Nephron (organoid): Measurements from ENCODE around the gene GADL1.

ENCODE experiments used
- H3K27ac Mint-ChIP-seq, 3 experiments: 2 replicates each; pipeline ENCODE4 v1.8.0; 2020; ENCODE audit warnings: mixed read lengths in 3 of 3, mild to moderate bottlenecking in 2 of 3, moderate library complexity in 1 of 3
- H3K27me3 Mint-ChIP-seq: 2 replicates; pipeline ENCODE4 v1.8.0; 2021; ENCODE audit warnings: low read depth, mild to moderate bottlenecking, moderate library complexity, mixed read lengths
- H3K36me3 Mint-ChIP-seq: 2 replicates; pipeline ENCODE4 v1.8.0; 2020; ENCODE audit warnings: low read depth, mixed read lengths
- H3K4me1 Mint-ChIP-seq: 2 replicates; pipeline ENCODE4 v1.8.0; 2020; ENCODE audit warnings: mixed read lengths
- H3K4me3 Mint-ChIP-seq, 3 experiments: 2 replicates each; pipeline ENCODE4 v1.8.0; 2020; ENCODE audit warnings: mild to moderate bottlenecking in 3 of 3, mixed read lengths in 3 of 3, moderate library complexity in 2 of 3
- H3K9me3 Mint-ChIP-seq: 2 replicates; pipeline ENCODE4 v1.8.0; 2020; ENCODE audit warnings: mixed read lengths
- TF ChIP-seq, protein P1 (sequence below), 3 experiments: fragments of 200-600 bp; sonication (generic); IDR thresholded peaks; one replicate each; pipeline ENCODE4 v1.5.0; 2021; ENCODE audit warnings: antibody characterized with exemption in 3 of 3; ENCODE audit not compliant: unreplicated experiment in 3 of 3

Gene GADL1

GRCh38 chr3:30698549-30698948, 195.9 kb downstream of the GADL1 start:
- Mint-ChIP-seq H3K36me3 (peaks cover 4% of the 10 kb centered on the region), H3K9me3 (peaks cover 11% of the 10 kb centered on the region), H3K4me1 (peaks cover 32% of the 10 kb centered on the region), H3K27me3 (peaks cover 11% of the 10 kb centered on the region), H3K4me3 (no peak overlapping the region), H3K27ac (no peak overlapping the region)
- TF ChIP-seq, protein P1, sequence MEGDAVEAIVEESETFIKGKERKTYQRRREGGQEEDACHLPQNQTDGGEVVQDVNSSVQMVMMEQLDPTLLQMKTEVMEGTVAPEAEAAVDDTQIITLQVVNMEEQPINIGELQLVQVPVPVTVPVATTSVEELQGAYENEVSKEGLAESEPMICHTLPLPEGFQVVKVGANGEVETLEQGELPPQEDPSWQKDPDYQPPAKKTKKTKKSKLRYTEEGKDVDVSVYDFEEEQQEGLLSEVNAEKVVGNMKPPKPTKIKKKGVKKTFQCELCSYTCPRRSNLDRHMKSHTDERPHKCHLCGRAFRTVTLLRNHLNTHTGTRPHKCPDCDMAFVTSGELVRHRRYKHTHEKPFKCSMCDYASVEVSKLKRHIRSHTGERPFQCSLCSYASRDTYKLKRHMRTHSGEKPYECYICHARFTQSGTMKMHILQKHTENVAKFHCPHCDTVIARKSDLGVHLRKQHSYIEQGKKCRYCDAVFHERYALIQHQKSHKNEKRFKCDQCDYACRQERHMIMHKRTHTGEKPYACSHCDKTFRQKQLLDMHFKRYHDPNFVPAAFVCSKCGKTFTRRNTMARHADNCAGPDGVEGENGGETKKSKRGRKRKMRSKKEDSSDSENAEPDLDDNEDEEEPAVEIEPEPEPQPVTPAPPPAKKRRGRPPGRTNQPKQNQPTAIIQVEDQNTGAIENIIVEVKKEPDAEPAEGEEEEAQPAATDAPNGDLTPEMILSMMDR (IDR thresholded peaks at IDR 0.05; ENCODE audit: unreplicated experiment in 3 of 3), result no peak

GRCh38 chr3:30696896-30697295, 197.6 kb downstream of the GADL1 start:
- H3K36me3 Mint-ChIP-seq, result peaks cover 10% of the 10 kb centered on the region
- peaks cover 40% of the 10 kb centered on the region for H3K4me1 Mint-ChIP-seq
- peaks cover 3% of the 10 kb centered on the region for H3K9me3 Mint-ChIP-seq
- TF ChIP-seq, protein P1 (IDR thresholded peaks at IDR 0.05; ENCODE audit: unreplicated experiment in 3 of 3), result no peak
- no peak overlapping the region for H3K27ac Mint-ChIP-seq
- no peak overlapping the region for H3K4me3 Mint-ChIP-seq
- H3K27me3 Mint-ChIP-seq, result peaks cover 11% of the 10 kb centered on the region

GRCh38 chr3:30696403-30696819, 198.1 kb downstream of the GADL1 start:
- TF ChIP-seq, protein P1 (IDR thresholded peaks at IDR 0.05; ENCODE audit: unreplicated experiment in 3 of 3), result no peak
- Mint-ChIP-seq H3K27ac (no peak overlapping the region), H3K36me3 (peaks cover 10% of the 10 kb centered on the region), H3K4me3 (no peak overlapping the region), H3K27me3 (peaks cover 11% of the 10 kb centered on the region), H3K4me1 (peaks cover 40% of the 10 kb centered on the region), H3K9me3 (peaks cover 3% of the 10 kb centered on the region)

GRCh38 chr3:30695302-30696061, 199.0 kb downstream of the GADL1 start:
- H3K4me1 Mint-ChIP-seq, result peaks cover 45% of the 10 kb centered on the region
- H3K9me3 Mint-ChIP-seq, result no peaks in the 10 kb centered on the region
- H3K27ac Mint-ChIP-seq, result no peak overlapping the region
- TF ChIP-seq, protein P1 (IDR thresholded peaks at IDR 0.05; ENCODE audit: unreplicated experiment in 3 of 3), result no peak
- H3K27me3 Mint-ChIP-seq, result peaks cover 11% of the 10 kb centered on the region
- peaks cover 16% of the 10 kb centered on the region for H3K36me3 Mint-ChIP-seq
- no peak overlapping the region for H3K4me3 Mint-ChIP-seq

DNA sequence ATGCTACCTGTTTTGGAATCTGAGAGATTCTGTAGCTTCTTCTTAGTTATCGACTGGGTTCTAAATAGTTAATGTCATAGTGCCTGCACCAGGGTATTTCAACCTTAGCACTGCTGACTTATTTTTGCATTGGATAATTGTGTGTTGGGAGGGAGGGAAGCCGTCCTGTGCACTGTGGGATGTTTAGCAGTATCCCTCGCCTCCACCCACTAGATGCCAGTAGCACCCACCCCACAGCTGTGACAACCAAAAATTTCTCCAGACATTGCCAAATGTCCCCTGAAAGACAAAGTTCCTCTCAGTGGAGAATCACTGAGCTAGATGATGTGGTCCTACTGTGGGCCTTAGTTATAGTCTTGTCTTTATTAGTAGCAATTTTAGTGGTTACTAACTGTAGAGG, 199.8 kb downstream of the GADL1 start:
- Mint-ChIP-seq H3K36me3 (peaks cover 21% of the 10 kb centered on the region), H3K9me3 (no peaks in the 10 kb centered on the region), H3K4me1 (peaks cover 52% of the 10 kb centered on the region), H3K27me3 (peaks cover 11% of the 10 kb centered on the region), H3K27ac (no peak overlapping the region), H3K4me3 (no peak overlapping the region)
- TF ChIP-seq, protein P1 (IDR thresholded peaks at IDR 0.05; ENCODE audit: unreplicated experiment in 3 of 3), result no peak

DNA sequence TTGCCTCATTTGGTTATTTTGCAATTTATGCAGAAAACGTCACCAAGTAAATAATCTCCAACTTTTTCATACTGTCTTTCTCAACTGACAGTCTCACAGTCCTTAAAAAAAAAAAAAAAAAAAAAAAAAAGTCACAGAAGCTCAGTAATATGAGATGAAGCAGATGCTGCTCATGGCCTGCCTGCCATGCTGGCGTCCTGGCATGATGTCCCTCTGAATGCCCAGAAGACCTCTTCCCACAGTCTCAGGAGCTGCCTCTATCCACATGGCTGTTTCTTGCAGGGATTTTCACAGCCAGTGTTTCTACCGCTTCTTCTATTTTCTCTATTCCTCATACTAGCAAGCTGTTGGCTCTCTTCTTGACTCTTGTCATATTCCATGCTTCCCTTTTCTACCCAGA, 200.3 kb downstream of the GADL1 start:
- H3K27me3 Mint-ChIP-seq, result peaks cover 9% of the 10 kb centered on the region
- H3K27ac Mint-ChIP-seq, result no peak overlapping the region
- peaks cover 57% of the 10 kb centered on the region for H3K4me1 Mint-ChIP-seq
- peaks cover 24% of the 10 kb centered on the region for H3K36me3 Mint-ChIP-seq
- TF ChIP-seq, protein P1 (IDR thresholded peaks at IDR 0.05; ENCODE audit: unreplicated experiment in 3 of 3), result no peak
- no peak overlapping the region for H3K4me3 Mint-ChIP-seq
- no peaks in the 10 kb centered on the region for H3K9me3 Mint-ChIP-seq
